Stimulated activated CD8-positive, alpha-beta memory T cell treated with anti-CD3 and anti-CD28 coated beads, Interleukin-7, amount 100 ng/mL, for 4 hours (primary cell): ENCODE measurements around the gene RNF19B.

Experiments used
- DNase-seq, 2 donors: peaks; one replicate each; pipeline ENCODE4 v3.0.0-alpha.2; 2020; ENCODE audit warnings: low read depth in 2 of 2

Gene RNF19B

DNA sequence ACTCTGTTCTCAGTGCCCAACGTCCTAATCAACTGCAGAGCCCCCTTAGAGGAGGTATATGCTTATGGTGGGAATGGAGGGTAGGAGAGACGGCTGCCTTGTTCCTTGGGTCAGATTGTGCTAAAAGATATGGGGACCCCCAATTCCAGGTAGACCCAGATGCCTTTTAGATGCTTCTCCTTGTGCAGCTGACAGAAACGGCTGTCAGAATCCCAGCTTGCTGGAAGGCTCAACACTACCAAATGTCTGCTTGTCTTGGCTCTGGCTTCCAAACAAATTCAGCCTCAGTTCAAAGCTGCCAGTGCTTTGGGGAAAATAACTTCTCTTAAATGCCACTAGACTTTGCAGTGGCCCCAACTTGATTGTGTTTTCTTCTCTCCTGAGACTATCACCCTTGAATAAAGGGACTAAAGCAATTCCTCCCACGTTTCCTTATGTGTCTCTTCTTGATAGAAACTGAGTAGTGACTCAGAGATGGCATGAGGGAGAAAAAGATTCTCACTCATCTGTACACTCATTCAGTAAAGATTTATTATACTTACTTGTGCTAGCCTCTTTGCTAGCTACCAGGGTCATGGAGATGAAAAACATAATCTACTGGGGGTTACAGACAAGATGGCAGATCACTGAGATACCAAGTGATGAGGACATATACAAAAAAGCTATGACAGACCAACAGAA is 3.4 kb upstream of the RNF19B start:
- DNase-seq, result no peak

DNA sequence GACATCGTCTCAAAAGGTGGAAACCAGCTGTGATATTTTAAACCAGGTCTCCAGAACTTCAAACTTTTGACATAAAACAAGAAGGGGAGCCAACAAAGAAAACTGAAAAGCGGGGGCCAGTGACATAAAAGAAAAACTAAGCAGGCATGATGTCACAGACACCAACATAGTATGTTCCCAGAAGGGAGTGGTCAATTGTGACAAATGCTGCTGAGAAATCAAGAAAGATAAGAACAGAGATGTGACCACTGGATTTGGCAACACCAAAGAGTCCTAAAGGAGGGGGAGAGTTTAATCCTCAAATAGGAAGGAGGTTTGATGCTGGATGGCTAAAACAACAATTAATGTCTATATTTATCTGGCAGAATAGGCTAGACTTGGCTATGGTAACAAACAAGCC is 2.3 kb upstream of the RNF19B start:
- DNase-seq, result no peak

DNA sequence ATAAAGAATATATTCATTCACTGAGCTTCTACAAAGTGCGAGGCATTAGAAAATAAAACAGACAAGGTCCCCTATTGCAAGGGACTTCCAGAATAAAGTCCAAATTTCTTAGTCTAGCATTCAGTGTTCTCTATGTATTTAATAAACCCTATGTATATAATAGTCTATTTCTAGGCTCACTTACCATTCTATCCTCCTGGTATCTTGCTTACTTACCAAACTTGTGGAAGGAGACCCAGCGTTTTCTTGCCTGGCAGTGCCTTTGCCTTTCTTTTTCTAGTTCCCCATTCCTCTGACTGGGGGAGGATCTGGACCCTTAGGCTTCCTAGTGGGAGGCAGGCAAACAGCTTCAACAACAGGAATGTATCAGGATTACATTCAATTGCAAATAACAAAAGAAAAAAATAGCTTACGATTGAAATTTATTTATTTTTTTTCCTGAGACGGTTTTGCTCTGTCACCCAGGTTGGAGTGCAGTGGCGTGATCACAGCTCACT is 690 bp upstream of the RNF19B start:
- no peak for DNase-seq

DNA sequence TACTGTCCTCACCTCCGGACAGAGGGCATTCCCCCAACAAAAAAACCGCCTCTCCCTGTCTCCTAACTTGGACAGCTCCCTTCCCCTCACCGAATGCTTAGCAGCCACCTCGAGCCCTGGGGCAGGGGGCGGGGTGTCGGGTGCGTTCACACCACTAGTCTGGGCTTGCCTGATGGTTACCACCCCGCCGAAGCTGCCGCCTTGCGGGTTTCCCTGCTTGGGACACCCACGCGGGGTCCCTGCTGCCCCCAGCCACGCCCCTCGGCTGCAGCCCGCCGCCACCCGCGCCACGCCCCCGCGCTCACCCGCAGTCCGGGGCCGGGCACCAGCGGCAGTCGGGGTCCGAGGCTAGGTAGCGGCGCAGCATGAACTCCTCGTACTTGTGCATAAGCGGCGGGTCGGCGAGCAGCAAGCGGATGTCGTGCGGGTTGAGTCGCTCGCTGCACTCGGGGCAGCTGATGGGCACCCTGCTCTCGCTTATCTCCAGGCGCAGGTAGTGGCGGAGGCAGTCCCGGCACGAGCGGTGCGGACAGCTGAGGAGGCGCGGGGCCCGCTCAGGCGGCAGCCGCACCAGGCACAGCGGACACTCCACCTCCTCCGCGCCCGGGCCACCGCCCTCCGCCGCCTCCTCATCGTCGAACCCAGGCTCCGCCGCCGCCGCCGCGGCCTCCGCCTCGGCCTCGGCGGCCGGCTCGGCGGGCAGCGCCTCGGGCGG is 706 bp downstream of the RNF19B start:
- peak; percentile 32 to 65 for DNase-seq

DNA sequence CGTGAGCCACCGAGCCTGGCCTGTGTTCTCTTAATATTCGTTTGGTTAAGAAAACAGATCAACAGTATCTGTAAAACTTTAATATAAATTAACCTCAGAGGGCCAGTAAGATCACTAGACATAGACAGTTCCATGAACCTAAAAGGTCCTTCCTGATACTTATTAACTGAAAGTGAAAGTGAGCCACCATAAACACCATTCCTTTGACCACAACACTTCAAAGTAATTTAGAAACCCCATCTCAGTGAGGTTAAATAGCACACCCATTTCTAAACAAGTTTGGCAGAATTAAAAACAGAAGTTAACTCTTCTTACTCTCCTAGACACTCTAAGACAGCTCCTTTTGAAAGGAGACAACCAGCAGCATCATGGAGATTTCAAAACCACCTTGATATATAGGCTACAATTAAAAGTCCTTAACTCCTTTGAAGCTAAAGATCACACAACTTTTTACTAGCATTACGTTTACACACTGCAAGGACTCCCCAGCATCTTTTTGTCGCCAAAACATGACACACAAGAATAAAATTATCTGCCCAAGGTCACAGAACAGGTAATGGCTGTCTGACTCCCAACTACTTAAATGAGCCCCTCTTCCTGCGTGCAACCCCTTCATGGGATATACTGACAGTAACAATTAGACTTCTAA is 2.2 kb downstream of the RNF19B start:
- no peak for DNase-seq

DNA sequence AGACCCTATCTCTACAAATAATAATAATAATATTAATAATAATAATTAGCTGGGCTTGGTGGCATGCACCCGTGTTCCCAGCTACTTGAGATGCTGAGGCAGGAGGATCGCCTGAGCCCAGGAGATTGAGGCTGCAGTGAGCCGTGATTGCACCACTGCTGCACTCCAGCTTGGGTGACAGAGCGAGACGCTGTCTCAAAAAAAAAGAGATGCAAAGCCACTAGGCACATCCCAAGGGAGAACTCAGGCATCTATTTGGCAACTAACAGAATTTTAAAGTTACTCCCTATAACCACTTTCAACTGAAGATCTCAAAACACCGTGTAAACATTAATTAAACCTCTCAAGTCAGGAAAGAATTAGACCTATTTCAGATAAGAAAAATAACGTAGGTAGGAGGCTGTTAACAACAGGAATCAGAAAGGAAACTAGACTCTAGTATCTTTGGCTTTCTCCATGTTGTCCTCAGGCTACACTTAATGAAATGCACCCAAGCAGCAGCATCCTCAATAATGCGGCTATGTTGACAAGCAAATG is 3.7 kb downstream of the RNF19B start:
- DNase-seq, result no peak

GRCh38 chr1:32960342-32960741 is 4.3 kb downstream of the RNF19B start:
- no peak for DNase-seq

DNA sequence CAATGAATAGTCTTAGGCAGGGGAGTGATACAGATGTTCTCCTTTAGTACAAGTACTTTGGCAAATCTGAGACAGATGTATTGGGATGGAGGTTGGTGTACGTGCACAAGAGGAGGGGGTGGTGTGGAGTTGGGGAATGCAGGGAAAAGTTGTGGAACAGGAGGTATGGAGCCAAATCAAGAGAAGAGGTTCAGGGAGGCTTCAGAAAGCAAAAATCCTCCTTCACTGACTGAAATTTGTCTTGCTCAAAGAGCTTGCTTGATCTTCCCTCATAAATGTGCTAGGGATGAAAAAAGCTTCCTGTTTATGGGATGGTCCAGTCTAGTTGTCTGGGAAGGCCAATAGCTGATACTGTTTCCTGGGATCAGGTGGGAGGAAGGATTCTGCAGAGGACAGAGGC is 5.8 kb downstream of the RNF19B start:
- no peak for DNase-seq

DNA sequence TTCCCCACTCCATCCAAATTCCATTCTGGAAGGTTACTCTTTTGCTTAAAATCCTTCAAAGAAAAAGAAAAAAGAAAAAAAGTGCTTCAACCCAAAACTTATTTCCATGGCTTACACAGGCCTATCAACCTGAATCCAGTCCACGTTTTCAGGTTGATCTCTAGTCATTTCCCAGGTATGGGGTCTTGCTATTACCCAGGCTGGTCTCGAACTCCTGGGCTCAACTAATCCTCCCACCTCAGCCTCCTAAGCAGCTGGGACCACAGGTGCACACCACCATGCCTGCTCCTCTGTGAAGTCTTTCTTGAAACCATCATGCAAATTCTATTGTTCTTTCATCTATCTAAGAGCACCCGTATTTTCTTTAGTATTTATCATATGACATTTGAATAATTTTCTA is 7.6 kb downstream of the RNF19B start:
- no peak for DNase-seq

- no peak for DNase-seq
These were observed 10.4 kb downstream of the RNF19B start for GRCh38 chr1:32954168-32954567.

DNA sequence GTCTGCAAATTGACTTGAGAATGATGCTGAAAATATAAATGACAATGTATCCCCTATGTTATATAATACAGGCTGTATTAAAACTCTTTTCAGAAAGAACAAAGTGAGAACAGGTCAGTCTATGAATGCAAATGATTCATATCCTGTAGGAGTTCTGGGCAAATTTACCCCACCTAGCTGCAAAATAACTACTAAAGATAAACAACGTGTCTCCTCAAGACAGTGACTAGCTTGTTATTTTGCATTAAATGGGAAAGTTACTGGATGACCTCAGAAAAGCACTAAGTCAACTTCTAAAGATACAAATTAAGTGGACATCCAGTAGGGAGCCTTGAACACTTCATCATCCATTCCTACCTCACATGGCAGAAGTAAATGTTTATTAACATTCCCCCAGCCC is 11.1 kb downstream of the RNF19B start:
- DNase-seq, result no peak

DNA sequence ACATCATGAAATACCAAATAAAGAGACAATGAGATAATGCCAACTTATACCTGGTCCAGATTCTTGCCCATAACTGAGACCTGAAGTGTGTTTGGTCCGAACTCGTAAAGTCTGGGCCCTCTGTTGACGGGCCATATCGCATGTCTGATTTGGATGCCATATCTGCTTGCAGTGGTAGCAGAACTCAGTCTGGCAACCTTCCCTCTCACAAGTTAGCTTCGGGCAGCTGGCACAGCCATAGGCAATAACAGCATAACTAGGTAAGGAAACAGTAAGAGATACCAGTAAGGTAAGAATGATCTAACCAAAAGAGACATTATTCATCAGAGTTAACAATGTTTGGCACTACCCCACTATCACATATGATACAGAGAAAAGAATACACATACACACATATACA is 15.1 kb downstream of the RNF19B start:
- no peak for DNase-seq

DNA sequence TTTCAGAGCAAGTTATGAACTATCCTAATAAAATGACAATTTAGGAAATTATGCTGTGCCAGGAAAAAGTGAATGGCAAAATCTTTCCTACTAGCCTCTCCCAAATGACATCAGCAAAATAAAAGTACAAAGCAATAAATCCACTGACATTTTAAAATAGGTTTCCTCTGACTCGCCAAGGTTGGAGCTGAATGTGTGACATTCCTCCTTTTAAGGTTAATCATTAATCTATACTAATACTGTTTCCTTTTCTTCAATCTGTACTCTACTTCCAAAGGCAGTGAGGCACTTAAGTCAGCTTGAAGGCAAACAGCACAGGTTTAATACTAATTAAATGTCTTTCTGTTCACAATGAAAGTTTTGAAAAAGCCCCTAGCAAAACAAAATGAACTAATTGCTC is 15.7 kb downstream of the RNF19B start:
- no peak for DNase-seq

GRCh38 chr1:32948390-32948722 is 16.3 kb downstream of the RNF19B start:
- no peak for DNase-seq

- no peak for DNase-seq
These were observed 16.8 kb downstream of the RNF19B start for GRCh38 chr1:32947669-32948389.

- no peak for DNase-seq
These were observed 18.2 kb downstream of the RNF19B start for GRCh38 chr1:32946413-32946812.

- no peak for DNase-seq
These were observed 20.4 kb downstream of the RNF19B start for GRCh38 chr1:32944180-32944579.

DNA sequence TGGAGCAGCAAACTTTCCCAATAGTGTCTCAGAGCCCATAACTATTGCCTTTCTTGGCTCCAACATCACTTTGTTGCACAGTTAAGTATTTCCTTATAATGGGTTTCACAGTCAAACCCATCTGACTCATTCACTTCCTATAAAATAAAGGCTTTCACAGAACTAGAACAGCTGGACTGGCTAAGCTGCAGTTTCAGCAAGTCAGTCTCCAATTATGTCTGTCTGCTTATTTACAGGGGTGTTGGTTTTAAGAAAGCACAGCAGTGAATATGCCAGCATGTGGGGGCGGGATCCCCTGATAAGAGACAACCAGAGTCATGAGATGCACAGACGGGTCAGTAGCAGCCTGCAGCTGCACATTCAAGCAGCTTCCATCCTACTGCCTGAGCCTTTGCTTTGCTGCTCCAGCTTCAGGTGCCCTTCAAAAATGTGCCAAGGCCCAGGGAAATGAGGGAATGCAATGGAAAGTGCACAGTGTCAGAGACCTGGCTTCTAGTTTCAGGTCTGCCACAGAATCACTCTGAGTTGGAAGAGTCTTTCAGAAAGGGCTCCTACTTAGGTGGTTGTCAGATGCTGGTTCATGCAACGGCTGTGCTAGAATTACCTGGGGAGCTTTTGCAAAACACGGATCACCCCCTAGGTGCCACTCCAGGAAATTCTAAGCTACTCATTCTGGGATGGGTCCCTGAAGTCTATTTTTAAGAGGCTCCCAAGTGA is 24.8 kb downstream of the RNF19B start:
- no peak for DNase-seq

GRCh38 chr1:32937061-32937460 is 27.5 kb downstream of the RNF19B start:
- DNase-seq, result no peak

- no peak for DNase-seq
These were observed 30.1 kb downstream of the RNF19B start for GRCh38 chr1:32934535-32934934.

DNA sequence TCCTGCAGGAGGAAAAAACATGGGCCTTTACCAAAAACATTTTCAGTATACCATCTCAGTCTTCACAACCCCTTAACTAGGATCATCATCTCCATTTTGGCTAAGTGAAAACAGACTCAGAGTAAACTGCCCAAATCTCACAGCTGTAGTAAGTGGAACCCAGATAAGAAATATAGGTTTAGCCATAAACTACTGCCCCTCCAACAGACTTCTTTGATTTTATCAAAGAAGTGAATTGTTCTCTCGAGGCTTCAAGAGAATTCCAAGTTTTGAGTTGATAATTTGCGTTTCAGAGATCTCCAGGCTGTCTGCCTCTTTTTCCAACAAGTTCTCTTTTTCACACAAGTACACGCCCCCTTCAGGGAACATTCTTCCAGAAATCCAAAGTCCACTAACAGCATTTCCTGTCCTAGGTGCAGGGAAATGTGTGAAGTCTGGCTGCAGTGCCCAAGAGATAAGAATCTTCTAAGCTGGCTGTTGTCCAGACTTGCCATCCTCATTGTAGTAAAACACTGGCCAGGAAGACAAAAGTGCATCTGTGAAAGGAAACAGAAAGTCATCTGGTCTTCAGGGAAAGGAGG is 30.8 kb downstream of the RNF19B start:
- no peak for DNase-seq
